GM10248 (cell line): Measurements from ENCODE around the gene MISFA.

ENCODE experiments used
- CTCF ChIA-PET: fragments of 300-600 bp; sonication (Branson Sonifier 250); formaldehyde crosslinking; extraction: SDS; loops from one replicate; lab custom pipeline; 2021; ENCODE audit warnings: antibody characterized with exemption; lab: Yijun Ruan, JAX
- POLR2A ChIA-PET: fragments of 350-650 bp; sonication (Branson Sonifier 250); formaldehyde crosslinking; extraction: SDS; loops from one replicate; lab custom pipeline; 2020; ENCODE audit warnings: antibody characterized with exemption; lab: Yijun Ruan, JAX
- DNase-seq: peaks from one replicate; pipeline ENCODE4 v3.0.0; 2012; ENCODE audit errors: extremely low spot score
- CTCF ChIP-seq: IDR thresholded peaks from 2 replicates; pipeline ENCODE4 v1.5.1; 2012; ENCODE audit warnings: mild to moderate bottlenecking, low read depth; ENCODE audit errors: extremely low read depth, missing control alignments, control extremely low read depth

The MISFA gene

GRCh38 chr11:18594999-18595749 is 4.4 kb upstream of the MISFA start:
- ChIA-PET POLR2A (no interaction called here), CTCF (interaction anchor here (0.7 to 2.2 kb wide), 2 partner anchors 9 to 15 kb away, joined by 3 to 4 read pairs; no protein-coding TSS in a partner anchor)
- TF ChIP-seq CTCF = no peak
- DNase-seq = no peak

DNA sequence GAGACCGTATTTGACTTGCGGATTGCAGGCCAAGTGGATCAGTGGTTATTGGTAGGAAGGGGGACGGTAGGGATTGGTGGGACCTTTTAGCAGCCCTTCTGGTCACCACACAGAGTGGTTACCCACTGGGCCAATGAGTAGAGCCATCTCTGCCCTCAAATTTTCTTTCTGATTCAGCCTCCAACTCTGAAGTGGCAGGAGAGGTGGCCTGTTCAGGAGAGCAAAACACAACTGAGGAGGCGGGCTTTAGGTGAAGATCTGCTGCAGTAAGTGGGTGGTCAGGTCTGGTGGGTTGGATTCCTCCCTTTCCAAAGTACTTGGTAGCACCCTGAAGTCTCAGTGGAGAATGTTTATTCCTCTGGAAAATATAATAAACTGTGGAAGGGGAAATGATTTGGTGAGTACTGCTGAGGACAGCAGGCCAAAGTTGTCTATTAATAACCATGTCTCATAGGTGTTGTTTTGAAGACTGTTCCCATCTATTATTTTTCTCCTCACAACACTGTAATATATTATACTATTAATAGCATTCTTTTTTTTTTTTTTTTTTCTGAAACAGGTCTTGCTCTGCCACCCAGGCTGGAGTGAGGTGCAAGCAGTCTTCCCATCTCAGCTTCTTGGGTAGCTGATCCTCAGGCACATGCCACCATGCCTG is 1.5 kb downstream of the MISFA start:
- TF ChIP-seq CTCF = no peak
- ChIA-PET CTCF (interaction anchor here (1.2 kb wide), 2 partner anchors 10 to 20 kb away, joined by 3 read pairs; no protein-coding TSS in a partner anchor), POLR2A (no interaction called here)
- DNase-seq = no peak

DNA sequence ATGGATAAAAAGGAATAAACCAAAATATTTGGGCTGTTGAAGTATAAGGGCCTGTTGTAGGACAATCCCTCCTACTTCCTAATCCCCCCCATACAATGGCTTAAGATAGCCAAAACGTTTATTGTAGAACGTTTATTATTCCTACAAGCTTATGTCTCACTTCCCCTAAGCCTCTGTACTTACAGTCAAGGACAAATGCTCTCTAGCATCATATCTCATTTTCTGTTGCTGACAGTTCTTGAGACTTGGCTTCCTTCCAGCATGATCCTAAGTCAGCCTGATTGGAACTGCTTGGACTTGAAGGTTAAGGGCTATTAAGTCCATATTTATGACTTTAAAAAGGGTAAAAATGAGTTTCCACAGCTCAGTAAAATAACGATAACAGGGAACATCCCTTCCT is 8.8 kb downstream of the MISFA start:
- POLR2A ChIA-PET = no interaction called here
- CTCF ChIA-PET = no interaction called here

DNA sequence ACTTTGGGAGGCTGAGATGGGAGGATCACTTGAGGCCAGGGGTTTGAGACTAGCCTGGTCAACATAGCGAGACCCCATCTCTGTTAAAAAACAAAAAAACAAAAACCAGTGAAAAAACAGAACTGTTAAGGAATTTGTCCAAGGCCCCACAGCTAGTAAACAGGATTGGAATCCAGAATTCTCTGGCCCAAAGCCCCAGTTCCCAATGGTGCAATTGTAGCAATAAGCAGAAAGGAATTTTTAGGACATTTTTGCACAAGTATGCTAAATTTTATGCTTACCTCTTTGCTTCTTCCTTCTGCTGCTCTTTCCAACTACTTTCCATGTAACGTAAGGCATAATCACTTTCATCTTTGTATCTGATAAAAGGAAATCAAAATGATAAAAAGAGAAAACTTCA is 11.6 kb downstream of the MISFA start:
- ChIA-PET POLR2A (no interaction called here), CTCF (interaction anchor here (1.6 kb wide), 1 partner anchor 24 kb away, joined by 5 read pairs; no protein-coding TSS in a partner anchor)
- TF ChIP-seq CTCF = no peak
- no peak for DNase-seq

More for the DNA sequence above, 8.8 kb downstream of the MISFA start:
- no peak for DNase-seq
- no peak for TF ChIP-seq CTCF

DNA sequence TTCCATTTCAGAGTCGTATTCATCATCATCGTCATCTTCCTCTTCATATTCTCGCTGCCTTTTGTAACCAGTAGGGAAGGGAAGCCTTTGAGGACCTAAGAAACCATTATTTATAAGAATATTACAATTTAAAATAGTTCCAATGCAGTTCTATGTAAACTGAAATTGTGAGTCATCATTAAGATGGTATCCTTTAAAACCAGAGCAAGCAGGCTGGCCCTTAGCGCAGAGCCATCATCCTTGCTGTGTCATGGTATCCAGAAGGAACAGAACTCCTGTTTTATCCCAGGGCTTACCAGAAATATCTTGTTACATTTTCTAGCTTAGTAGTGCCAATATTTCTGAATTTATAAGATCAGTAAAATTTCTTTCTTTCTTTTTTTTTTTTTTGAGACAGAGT is 12.8 kb downstream of the MISFA start:
- ChIA-PET POLR2A (no interaction called here), CTCF (no interaction called here)
- no peak for TF ChIP-seq CTCF
- DNase-seq = no peak

DNA sequence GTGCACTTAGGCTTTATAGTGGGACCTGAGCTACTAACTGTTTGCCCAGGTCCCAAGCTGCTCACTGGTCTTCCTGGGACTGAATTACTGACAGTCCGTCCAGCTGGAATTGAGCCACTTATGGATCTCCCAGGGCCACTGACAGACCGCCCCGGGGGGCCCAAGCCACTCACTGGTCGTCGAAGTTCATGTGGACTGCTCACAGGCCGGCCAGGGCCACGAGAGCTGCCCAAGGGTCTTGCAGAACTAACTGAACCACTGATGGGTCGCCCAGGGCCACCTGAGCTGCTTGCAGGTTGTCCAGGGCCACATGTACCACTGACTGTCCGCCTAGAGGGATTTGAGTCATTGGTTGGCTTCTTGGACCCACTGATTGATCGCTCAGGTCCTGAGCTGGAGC is 15.1 kb downstream of the MISFA start:
- DNase-seq = no peak
- CTCF ChIA-PET = interaction anchor here (1.1 to 1.3 kb wide), 2 partner anchors 10 to 12 kb away, joined by 3 to 4 read pairs; no protein-coding TSS in a partner anchor
- no peak for TF ChIP-seq CTCF
- POLR2A ChIA-PET = interaction anchor here (0.6 to 2.3 kb wide), 2 partner anchors 14 to 19 kb away, joined by 3 to 11 read pairs; partner anchors contain the start of gene SPTY2D1
